A673 (cell line): Measurements from ENCODE around the gene ZNF25. TPM values are rescaled to one million over a fixed set of nuclear protein-coding genes. Genes with fewer than 3 reads are reported as not detected.
"Not testable (repeated sequence)": the region's sequence is repeated elsewhere in the genome, so short reads cannot be mapped to it uniquely, and the experiment has no call there.

Source experiments
- BruUV-seq: library from RNA; stranded (reverse); fragments of 400-500 nt; replicated peaks from 2 replicates; lab custom pipeline; 2021; lab: Mats Ljungman, UMichigan
- CTCF ChIA-PET: fragments of 300-600 bp; sonication (Branson Sonifier 250); formaldehyde crosslinking; loops from one replicate; lab custom pipeline; 2022; ENCODE audit warnings: antibody characterized with exemption; lab: Charles Lee
- POLR2A ChIA-PET: fragments of 300-600 bp; sonication (Branson Sonifier 250); formaldehyde crosslinking; loops from one replicate; lab custom pipeline; 2022; ENCODE audit warnings: antibody characterized with exemption; ENCODE audit not compliant: low non-redundant PET; lab: Charles Lee
- DNase-seq: peaks from one replicate; pipeline ENCODE4 v3.0.0-alpha.2; 2015; ENCODE audit warnings: low spot score
- H3K27ac ChIP-seq: fragments of 200-600 bp; sonication (generic); 2 replicates; pipeline ENCODE4 v1.5.1; 2016; ENCODE audit warnings: mixed run types, low read depth, mild to moderate bottlenecking, mixed read lengths, antibody characterized with exemption, low read length; ENCODE audit not compliant: poor library complexity, severe bottlenecking
- H3K27me3 ChIP-seq: fragments of 200-600 bp; sonication (generic); replicated peaks from 2 replicates; pipeline ENCODE4 v1.6.1; 2017; ENCODE audit warnings: mixed run types, low read depth, mild to moderate bottlenecking, mixed read lengths, antibody characterized with exemption, low read length; ENCODE audit not compliant: insufficient read depth, poor library complexity
- H3K36me3 ChIP-seq: fragments of 200-600 bp; sonication (generic); 2 replicates; pipeline ENCODE4 v1.6.1; 2016; ENCODE audit warnings: mixed run types, mild to moderate bottlenecking, mixed read lengths, antibody characterized with exemption, low read length; ENCODE audit not compliant: insufficient read depth, poor library complexity, severe bottlenecking
- H3K4me1 ChIP-seq: fragments of 200-600 bp; sonication (generic); 2 replicates; pipeline ENCODE4 v1.6.1; 2017; ENCODE audit warnings: mixed run types, mild to moderate bottlenecking, mixed read lengths, antibody characterized with exemption, low read length; ENCODE audit not compliant: insufficient read depth, poor library complexity, severe bottlenecking
- H3K4me3 ChIP-seq: fragments of 200-600 bp; sonication (generic); 2 replicates; pipeline ENCODE4 v1.5.1; 2016; ENCODE audit warnings: low read depth, mixed run types, mild to moderate bottlenecking, mixed read lengths, low read length; ENCODE audit not compliant: poor library complexity, severe bottlenecking
- H3K9me3 ChIP-seq: fragments of 200-600 bp; sonication (generic); 2 replicates; pipeline ENCODE4 v1.6.1; 2016; ENCODE audit warnings: mixed run types, low read depth, mild to moderate bottlenecking, mixed read lengths, antibody characterized with exemption, low read length; ENCODE audit not compliant: poor library complexity, severe bottlenecking
- CTCF ChIP-seq: fragments of 300-800, 200-600 bp; sonication (generic); conservative IDR thresholded peaks from 2 replicates; pipeline ENCODE4 v1.5.1; 2017; ENCODE audit warnings: low read depth, mild to moderate bottlenecking, antibody characterized with exemption, low read length, moderate library complexity, mixed read lengths
- EZH2 ChIP-seq: fragments of 200-600 bp; sonication (generic); IDR thresholded peaks from 2 replicates; pipeline ENCODE4 v1.6.1; 2017; ENCODE audit warnings: borderline replicate concordance, low read depth, mild to moderate bottlenecking, mixed read lengths, antibody characterized with exemption, low read length; ENCODE audit not compliant: poor library complexity, severe bottlenecking
- intact Hi-C: fragments of 100-400 bp; cut with micrococcal nuclease; formaldehyde crosslinking; loops from one replicate; pipeline ENCODE4 v1.10.0; 2022; ENCODE audit not compliant: unreplicated experiment
- total RNA-seq: library from RNA; stranded (reverse); gene quantifications from 2 replicates; pipeline ENCODE4 v1.2.3, GENCODE V29; 2021

ZNF25 gene
- total RNA-seq, 1 experiment from 2014 or later, result 5.8 TPM

- no peaks in the 10 kb centered on the region for H3K4me1 ChIP-seq
- POLR2A ChIA-PET, result no interaction called here
- intact Hi-C loops, result no loop called here
- H3K27me3 ChIP-seq, result no peaks in the 10 kb centered on the region
- BruUV-seq, result no TSS peak
- TF ChIP-seq CTCF (no peak), EZH2 (no peak)
- H3K36me3 ChIP-seq, result no peaks in the 10 kb centered on the region
- CTCF ChIA-PET, result no interaction called here
- H3K9me3 ChIP-seq, result no peaks in the 10 kb centered on the region
- no peak overlapping the region for H3K4me3 ChIP-seq
- no peak overlapping the region for H3K27ac ChIP-seq
- no peak for DNase-seq
These were observed 38.6 kb downstream of the ZNF25 start for GRCh38 chr10:37937864-37938263.

- CTCF ChIA-PET, result no interaction called here
- Histone ChIP-seq H3K27ac (no peak overlapping the region), H3K4me3 (no peak overlapping the region), H3K27me3 (no peaks in the 10 kb centered on the region), H3K9me3 (no peaks in the 10 kb centered on the region), H3K36me3 (no peaks in the 10 kb centered on the region), H3K4me1 (no peaks in the 10 kb centered on the region)
- intact Hi-C loops, result no loop called here
- TF ChIP-seq EZH2, result no peak
- TF ChIP-seq CTCF, result no peak
- POLR2A ChIA-PET, result no interaction called here
- DNase-seq, result no peak
- no TSS peak for BruUV-seq
These were observed 41.7 kb downstream of the ZNF25 start for GRCh38 chr10:37934791-37935190.

DNA sequence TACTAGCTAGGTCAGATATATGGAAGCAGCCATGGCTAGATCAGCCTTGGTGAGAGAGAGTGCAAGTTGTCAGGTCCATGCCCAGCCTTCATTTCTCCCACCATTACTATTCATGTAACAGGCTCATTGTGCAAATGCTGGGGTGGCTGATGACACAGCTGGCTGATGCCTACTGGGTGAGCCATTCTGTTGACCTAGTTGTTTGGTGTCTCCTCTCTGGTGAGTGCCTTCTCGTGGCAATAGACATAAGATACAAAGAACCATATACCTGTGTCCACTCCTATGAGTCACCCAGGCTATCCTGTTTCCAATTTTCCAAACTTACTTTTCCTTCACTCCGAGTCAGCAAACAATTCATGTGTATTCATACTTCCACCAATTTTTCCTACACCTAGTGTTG is 46.0 kb downstream of the ZNF25 start:
- BruUV-seq, result no TSS peak
- POLR2A ChIA-PET, result no interaction called here
- no peaks in the 10 kb centered on the region for H3K36me3 ChIP-seq

DNA sequence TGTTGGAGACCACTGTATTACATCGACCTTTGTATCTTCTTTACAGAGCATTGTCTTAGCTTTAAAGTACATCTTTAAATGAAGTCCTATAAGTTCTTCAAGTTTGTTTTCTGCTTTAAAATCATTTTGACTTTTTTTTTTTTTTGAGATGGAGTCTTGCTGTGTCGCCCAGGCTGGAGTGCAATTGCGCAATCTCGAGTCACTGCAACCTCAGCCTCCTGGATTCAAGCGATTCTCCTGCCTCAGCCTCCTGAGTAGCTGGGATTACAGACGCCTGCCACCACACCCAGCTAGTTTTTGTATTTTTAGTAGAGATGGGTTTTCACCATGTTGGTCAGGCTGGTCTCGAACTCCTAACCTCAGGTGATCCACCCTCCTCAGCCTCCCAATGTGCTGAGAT is 68.3 kb downstream of the ZNF25 start:
- H3K4me3 ChIP-seq, intact Hi-C loops, H3K4me1 ChIP-seq, H3K27ac ChIP-seq, POLR2A ChIA-PET, H3K27me3 ChIP-seq, H3K9me3 ChIP-seq, DNase-seq, H3K36me3 ChIP-seq, BruUV-seq: not testable (repeated sequence)
- CTCF ChIA-PET, result interaction anchor here (0.7 kb wide), 1 partner anchor 67 kb away, joined by 4 read pairs; no protein-coding TSS in a partner anchor

More for the DNA sequence above, 46.0 kb downstream of the ZNF25 start:
- Histone ChIP-seq H3K27ac (no peak overlapping the region), H3K4me1 (no peaks in the 10 kb centered on the region), H3K27me3 (no peaks in the 10 kb centered on the region), H3K4me3 (no peak overlapping the region), H3K9me3 (no peaks in the 10 kb centered on the region)
- no peak for TF ChIP-seq EZH2
- TF ChIP-seq CTCF, result no peak
- intact Hi-C loops, result no loop called here
- CTCF ChIA-PET, result no interaction called here
- DNase-seq, result no peak
